Measurements from ENCODE around the gene MISP.

DNA sequence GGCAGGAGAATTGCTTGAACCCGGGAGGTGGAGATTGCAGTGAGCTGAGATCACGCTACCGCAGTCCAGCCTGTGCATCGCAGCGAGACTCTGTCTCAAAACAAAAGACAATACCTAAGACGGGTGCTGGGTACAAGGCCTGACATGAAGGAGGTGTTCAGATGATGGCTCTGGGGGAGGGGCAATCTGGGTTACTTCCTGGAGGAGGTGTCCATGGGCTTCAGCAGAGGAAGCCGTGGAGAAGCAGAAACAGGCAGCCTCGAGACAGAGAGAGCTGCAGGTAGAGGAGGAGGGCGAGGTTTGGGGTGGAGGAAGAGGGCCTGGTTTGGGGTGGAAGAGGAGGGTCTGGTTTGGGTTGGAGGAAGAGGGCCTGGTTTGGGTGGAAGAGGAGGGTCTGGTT is 3.6 kb downstream of the MISP start:
- TF ChIP-seq EP300 (IDR thresholded peaks at IDR 0.05; ENCODE audit: borderline replicate concordance in 1 of 2, low read depth in 2 of 2, low read length in 2 of 2) (no peak), EGR1 (IDR thresholded peaks at IDR 0.05; ENCODE audit: borderline replicate concordance, low read depth, low read length) (no peak), GABPA (IDR thresholded peaks at IDR 0.05; ENCODE audit: borderline replicate concordance, insufficient read depth, low read length) (no peak)
- TF ChIP-seq, protein P1, sequence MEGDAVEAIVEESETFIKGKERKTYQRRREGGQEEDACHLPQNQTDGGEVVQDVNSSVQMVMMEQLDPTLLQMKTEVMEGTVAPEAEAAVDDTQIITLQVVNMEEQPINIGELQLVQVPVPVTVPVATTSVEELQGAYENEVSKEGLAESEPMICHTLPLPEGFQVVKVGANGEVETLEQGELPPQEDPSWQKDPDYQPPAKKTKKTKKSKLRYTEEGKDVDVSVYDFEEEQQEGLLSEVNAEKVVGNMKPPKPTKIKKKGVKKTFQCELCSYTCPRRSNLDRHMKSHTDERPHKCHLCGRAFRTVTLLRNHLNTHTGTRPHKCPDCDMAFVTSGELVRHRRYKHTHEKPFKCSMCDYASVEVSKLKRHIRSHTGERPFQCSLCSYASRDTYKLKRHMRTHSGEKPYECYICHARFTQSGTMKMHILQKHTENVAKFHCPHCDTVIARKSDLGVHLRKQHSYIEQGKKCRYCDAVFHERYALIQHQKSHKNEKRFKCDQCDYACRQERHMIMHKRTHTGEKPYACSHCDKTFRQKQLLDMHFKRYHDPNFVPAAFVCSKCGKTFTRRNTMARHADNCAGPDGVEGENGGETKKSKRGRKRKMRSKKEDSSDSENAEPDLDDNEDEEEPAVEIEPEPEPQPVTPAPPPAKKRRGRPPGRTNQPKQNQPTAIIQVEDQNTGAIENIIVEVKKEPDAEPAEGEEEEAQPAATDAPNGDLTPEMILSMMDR (IDR thresholded peaks at IDR 0.05; ENCODE audit: control extremely low read depth in 1 of 3, insufficient read depth in 1 of 3, low read depth in 1 of 3, low read length in 3 of 3) = no peak
